Measurements from ENCODE around the gene RASL11B.
"Not testable (repeated sequence)": the region's sequence is repeated elsewhere in the genome, so short reads cannot be mapped to it uniquely, and the experiment has no call there.

Gene RASL11B

GRCh38 chr4:52861879-52862616, at the start of gene RASL11B:
Gene RASL11B, plus strand, starts transcription at chr4:52862317. Its CDS starts 191 bp downstream, at chr4:52862508.
- DNase-seq, result peak; percentile 90

- DNase-seq, result no peak
Observed at GRCh38 chr4:52813546-52813945, 48.6 kb upstream of the RASL11B start.

GRCh38 chr4:52822583-52822971, 39.5 kb upstream of the RASL11B start:
- no peak for DNase-seq

- peak; percentile 35 for DNase-seq
Observed at GRCh38 chr4:52822972-52823701, 39.0 kb upstream of the RASL11B start.

- no peak for DNase-seq
Observed at GRCh38 chr4:52823702-52824092, 38.4 kb upstream of the RASL11B start.

GRCh38 chr4:52824270-52824602, 37.9 kb upstream of the RASL11B start:
- DNase-seq, result no peak

GRCh38 chr4:52824603-52825459, 37.3 kb upstream of the RASL11B start:
- no peak for DNase-seq

- DNase-seq, result no peak
Observed at GRCh38 chr4:52825460-52826090, 36.5 kb upstream of the RASL11B start.

GRCh38 chr4:52833941-52834525, 28.1 kb upstream of the RASL11B start:
- no peak for DNase-seq

GRCh38 chr4:52834641-52835456, 27.3 kb upstream of the RASL11B start:
- not testable (repeated sequence) for DNase-seq

GRCh38 chr4:52836120-52836519, 26.0 kb upstream of the RASL11B start:
- DNase-seq, result no peak

GRCh38 chr4:52836678-52837077, 25.4 kb upstream of the RASL11B start:
- DNase-seq, result no peak

GRCh38 chr4:52837716-52838558, 24.2 kb upstream of the RASL11B start:
- no peak for DNase-seq

- DNase-seq, result no peak
Observed at GRCh38 chr4:52838729-52839586, 23.2 kb upstream of the RASL11B start.

- DNase-seq, result no peak
Observed at GRCh38 chr4:52840531-52841370, 21.4 kb upstream of the RASL11B start.

GRCh38 chr4:52841682-52842456, 20.2 kb upstream of the RASL11B start:
- DNase-seq, result no peak

GRCh38 chr4:52842792-52843191, 19.3 kb upstream of the RASL11B start:
- no peak for DNase-seq

GRCh38 chr4:52843351-52843750, 18.8 kb upstream of the RASL11B start:
- no peak for DNase-seq

All from stimulated activated CD4-positive, alpha-beta T cell treated with anti-CD3 and anti-CD28 coated beads, Interleukin-15, amount 100 ng/mL, for 24 hours (primary cell).